SU-DHL-6 (cell line): ENCODE data around the gene HNRNPCL1.

Experiments
- CTCF ChIP-seq: fragments of 200-600 bp; sonication (generic); IDR thresholded peaks from one replicate; pipeline ENCODE4 v1.5.1; 2017; ENCODE audit warnings: antibody characterized with exemption, mild to moderate bottlenecking, low read length, moderate library complexity; ENCODE audit not compliant: insufficient read depth, poor library complexity, severe bottlenecking
- EZH2phosphoT487 ChIP-seq: fragments of 200-600 bp; sonication (generic), shearing (Covaris generic); conservative IDR thresholded peaks from 2 replicates; pipeline ENCODE4 v1.6.1; 2018; ENCODE audit warnings: mild to moderate bottlenecking, antibody characterized with exemption, low read length, moderate library complexity, mixed read lengths

- no peak for TF ChIP-seq CTCF
- no peak for TF ChIP-seq EZH2phosphoT487
These were observed 37.7 kb downstream of the HNRNPCL1 start for GRCh38 chr1:12810691-12811408.
